Measurements from ENCODE around the gene PAX8.

Gene PAX8

GRCh38 chr2:113172721-113173541 lies 105.8 kb downstream of the PAX8 start:
- FAIRE-seq = no peak
- no peak for DNase-seq (ENCODE audit: low spot score)

DNA sequence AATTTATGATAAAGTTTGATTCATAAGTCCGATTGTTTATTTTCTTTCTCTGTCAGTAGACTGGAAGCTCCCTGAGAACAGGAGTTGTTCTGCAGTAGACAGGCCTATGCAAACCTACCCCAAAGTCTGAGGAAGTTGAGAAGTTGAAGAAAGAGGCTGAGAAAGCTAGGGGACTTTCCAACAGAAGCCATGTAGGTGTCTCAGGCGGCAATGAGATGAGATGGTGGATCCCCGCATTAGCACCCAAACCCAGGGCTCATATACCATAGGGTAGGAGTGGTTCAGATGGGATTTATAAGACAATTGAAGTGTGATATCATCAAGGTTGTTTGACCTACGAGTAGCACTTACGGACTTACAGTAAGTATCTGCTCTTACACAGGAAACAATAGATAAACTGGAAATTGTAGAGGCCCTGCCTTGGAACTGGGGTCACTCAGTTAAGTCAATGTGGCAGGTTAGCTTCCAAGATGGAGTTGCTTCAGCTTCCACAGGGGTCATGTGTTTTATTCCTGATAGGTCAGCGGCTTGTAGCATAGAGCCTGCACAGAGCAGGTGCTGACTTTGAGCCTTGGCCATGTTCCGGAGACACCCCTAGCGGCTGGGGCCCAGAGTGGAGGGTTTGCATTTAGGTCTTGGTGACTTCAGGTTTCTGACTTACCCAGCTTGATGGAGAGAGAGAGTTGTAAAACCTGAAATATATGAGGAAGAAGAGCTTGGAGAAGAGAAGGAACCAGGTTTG lies 107.2 kb downstream of the PAX8 start:
- FAIRE-seq = no peak
- no peak for DNase-seq (ENCODE audit: low spot score)

DNA sequence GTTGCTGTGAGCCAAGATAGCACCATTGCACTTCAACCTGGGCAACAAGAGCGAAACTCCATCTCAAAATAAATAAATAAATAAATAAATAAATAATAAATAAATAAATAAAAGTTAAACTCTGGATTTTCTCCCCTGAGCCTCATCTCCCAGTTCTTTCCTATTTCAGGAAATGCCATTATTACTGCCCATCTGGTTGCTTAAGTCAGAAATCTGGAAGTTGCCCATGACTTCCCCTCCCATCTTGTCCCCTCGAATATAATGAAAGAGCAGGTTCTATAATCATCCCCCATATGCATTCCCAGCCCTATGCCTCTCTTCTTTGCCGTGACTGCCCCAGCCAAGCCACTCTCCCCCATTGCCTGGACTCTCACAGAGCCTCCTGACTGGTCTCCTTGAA lies 109.1 kb downstream of the PAX8 start:
- DNase-seq (ENCODE audit: low spot score) (no peak), FAIRE-seq (no peak)

DNA sequence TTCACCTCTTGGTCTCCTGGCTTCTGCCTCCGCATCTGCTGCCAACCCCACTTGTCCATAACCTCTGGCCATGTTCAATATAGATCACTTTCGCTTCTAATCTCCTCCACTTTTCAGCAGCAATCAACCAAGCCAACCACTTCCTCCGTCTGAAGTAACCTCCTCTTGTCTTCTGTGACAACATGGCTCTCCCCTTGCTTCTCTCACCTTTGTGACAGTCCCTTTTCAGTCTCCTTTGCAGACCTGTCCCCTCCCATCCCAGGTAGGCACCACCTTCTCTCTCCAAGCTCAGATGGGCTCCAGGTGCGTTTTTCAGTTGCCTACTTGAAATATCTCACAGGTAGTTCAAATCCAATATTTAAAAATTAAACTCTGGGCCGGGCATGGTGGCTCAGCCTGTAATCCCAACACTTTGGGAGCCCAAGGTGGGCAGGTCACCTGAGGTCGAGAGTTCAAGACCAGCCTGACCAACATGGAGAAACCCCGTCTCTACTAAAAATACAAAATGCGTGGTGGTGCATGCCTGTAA lies 109.7 kb downstream of the PAX8 start:
- FAIRE-seq (no peak), DNase-seq (ENCODE audit: low spot score) (no peak)

DNA sequence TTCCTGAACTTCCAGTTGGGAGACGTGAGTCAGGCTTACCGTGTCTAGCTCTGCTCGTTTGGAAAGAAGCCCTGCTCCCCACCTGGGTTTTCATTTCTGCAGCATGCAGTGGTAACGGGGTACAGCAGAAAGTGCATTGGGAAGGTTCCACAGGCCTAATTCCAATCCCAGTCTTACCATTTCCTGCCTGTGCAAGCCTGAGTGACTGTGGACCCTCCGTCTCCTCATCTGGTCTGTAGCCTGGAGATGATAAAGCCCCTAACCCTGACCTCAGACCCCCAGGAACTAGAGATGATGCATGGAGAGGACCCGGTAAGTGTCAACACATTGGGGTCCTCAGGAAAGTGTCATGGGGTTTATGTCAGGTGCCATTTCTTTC lies 110.8 kb downstream of the PAX8 start:
- FAIRE-seq (no peak), DNase-seq (ENCODE audit: low spot score) (no peak)

DNA sequence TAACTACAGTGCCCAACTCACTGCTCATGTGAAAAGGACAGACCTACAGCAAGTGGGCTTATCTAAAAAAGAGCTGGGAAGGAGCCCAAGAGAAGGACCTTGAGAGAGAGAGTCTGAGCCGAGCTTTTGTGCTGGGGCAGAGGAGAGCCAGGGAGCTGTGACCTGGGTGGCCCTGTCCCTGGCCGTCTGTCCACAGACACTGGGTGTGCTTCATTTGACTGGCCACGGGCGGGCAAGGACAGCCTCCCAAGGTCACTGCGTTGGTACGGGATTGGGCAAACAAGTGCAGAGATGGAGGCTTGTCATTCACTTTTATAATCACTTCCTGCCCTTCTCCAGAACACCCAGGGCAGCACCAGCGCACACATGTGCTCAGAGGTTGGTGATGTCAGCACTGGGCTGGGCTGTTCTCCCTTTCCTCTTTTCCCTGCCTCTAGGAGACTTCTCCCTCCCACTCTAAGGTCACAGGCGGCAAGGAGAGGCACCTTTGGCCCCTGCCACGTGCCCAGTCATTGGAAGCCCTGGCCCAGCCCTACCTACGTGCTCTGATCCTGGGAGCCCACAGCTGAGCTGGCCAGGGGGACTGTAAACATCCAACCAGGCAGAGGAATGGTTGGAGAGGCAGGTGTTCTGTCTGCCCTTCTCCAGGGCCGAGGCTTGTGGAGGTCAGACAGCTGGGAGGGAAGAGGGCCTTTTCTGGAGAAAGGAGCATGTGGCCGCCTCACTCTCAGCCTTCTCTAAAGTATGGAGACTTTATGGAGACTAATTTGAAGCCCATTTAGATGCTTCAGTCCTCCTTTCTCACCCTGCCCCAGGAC lies 111.4 kb downstream of the PAX8 start:
- DNase-seq (ENCODE audit: low spot score) = no peak

GRCh38 chr2:113166187-113166645 lies 112.5 kb downstream of the PAX8 start:
- DNase-seq (ENCODE audit: low spot score) (no peak), FAIRE-seq (no peak)

More for the DNA sequence above, 111.4 kb downstream of the PAX8 start:
- no peak for FAIRE-seq
